C4-2B (cell line): ENCODE results near the gene DHX32.

ENCODE experiments used
- ZFX ChIP-seq: fragments of 450-650 bp; IDR thresholded peaks from 2 replicates; pipeline ENCODE4 v1.6.1; 2017
- TF ChIP-seq, protein P1 (sequence below): fragments of 450-650 bp; conservative IDR thresholded peaks from 2 replicates; pipeline ENCODE4 v1.5.1; 2017; ENCODE audit warnings: mild to moderate bottlenecking

DNA sequence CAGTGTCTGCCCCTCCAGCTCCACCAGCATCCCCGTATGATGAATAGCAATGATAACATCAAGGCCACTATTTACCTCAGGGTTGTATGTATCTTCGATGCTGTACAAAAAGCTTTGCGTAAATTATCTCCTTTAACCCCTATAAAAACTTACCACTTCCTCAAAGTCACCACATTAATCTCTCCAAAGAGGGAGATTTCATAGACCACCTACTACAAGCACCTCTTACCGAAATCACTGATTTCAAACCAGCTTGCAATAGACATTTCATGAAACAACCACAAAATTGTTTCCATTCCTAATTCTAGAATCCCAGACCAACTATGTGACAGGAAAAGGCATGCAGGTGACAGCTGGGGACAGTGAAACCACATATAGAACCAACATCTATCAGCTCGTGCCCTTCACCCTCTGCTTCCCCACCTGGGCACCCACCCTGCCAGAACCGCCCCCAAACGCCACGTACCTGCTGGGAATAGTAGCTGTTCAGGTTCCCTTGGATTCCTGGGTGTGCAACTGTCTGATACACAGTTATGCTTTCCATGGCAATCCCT, 85.4 kb downstream of the DHX32 start:
- no peak for TF ChIP-seq ZFX
- TF ChIP-seq, protein P1, sequence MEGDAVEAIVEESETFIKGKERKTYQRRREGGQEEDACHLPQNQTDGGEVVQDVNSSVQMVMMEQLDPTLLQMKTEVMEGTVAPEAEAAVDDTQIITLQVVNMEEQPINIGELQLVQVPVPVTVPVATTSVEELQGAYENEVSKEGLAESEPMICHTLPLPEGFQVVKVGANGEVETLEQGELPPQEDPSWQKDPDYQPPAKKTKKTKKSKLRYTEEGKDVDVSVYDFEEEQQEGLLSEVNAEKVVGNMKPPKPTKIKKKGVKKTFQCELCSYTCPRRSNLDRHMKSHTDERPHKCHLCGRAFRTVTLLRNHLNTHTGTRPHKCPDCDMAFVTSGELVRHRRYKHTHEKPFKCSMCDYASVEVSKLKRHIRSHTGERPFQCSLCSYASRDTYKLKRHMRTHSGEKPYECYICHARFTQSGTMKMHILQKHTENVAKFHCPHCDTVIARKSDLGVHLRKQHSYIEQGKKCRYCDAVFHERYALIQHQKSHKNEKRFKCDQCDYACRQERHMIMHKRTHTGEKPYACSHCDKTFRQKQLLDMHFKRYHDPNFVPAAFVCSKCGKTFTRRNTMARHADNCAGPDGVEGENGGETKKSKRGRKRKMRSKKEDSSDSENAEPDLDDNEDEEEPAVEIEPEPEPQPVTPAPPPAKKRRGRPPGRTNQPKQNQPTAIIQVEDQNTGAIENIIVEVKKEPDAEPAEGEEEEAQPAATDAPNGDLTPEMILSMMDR = no peak
